T-helper 2 cell (primary cell): ENCODE data around the gene AATK.

Source experiments
- DNase-seq, 5 experiments: peaks; one replicate each; pipeline versions ENCODE4 v3.0.0 to v3.0.0-alpha.2; 2012 to 2022

The AATK gene

DNA sequence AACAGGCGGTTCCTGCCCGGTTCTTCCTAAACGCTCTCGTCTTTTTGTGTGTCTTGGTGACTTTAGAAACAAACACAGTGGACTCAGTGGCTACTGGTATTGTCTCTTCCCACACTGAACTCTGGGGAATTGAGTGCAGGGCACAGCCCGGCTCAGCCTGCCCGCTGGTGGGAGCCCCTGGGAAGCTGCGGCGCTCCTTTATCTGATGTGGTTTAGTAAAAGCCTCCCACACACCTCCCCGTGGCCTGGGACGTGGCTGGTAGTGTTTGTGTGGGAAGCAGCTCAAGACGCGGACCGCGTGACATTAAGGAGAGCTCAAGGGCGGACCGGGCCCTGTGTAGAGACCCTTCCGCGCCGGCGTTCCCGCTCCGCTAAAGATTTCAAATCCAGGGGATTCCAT, 56.1 kb downstream of the AATK start:
- DNase-seq: no peak

DNA sequence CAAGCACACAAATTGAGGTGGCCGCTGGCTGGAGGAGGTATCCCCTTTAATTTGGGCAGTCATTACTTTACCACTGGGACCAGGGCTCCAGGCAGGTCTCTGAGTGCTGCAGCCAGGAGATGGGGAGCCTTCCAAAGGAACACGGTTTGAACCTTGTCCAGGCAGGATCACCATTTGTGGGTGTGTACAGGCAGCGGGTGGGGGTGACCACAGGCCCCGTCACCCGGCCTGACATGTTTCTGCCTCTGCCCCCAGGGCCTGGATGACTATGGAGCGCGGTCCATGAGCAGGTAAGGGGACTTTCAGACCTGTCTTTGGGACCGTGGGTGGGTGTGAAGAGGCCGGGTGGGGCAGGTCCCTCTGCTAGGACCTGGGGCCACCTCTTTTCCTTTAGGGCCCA, 57.8 kb downstream of the AATK start:
- no peak for DNase-seq

DNA sequence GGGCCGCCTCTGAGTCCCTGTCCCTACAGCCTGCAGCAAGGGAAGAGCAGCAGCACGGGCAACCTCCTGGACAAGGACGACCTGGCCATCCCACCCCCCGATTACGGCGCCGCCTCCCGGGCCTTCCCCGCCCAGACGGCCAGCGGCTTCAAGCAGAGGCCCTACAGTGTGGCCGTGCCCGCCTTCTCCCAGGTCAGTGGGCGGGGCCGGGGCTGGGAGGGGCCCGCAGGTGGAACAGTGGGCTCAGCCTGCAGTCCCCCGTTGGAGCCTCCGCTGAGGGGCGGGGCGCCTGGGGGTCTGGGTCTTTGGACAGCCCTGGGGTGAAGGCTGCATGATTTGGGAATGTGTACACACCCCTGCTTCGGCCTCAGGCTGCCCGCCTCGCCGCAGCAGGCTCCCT, 59.3 kb downstream of the AATK start:
- DNase-seq: no peak

DNA sequence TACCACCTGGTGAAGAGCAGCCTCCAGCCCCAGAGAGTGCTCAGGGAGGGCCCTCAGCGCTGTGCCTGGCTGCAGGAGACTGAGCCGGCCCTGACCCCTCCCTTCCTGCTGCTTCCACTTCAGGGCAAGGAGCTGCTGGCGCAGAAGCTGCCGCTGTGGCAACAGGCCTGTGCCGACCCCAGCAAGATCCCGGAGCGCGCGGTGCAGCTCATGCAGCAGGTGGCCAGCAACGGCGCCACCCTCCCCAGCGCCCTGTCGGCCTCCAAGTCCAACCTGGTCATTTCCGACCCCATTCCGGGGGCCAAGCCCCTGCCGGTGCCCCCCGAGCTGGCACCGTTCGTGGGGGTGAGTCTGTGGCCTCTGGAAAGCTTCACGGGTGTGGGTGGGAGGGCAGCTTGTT, 62.6 kb downstream of the AATK start:
- no peak for DNase-seq

DNA sequence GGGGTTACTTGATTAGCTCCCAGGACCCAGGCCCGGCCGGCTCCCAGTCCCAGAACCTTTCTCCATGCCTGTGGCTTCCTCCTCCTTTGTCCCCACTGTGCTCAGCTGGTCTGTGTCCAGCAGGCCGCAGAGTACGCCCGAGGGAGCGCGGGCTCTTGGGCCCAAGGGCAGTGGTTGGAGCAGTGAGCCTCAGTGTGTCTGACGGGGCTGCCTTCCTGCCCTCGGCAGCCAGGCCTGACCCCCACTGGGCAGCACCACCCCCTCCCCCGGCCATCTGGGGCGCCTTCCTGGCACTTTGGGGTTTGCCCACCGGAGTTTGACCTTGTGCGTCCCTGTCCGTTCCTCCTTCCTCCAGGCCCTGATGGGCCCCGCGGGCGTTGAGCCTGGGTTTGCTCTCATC, 63.2 kb downstream of the AATK start:
- no peak for DNase-seq

DNA sequence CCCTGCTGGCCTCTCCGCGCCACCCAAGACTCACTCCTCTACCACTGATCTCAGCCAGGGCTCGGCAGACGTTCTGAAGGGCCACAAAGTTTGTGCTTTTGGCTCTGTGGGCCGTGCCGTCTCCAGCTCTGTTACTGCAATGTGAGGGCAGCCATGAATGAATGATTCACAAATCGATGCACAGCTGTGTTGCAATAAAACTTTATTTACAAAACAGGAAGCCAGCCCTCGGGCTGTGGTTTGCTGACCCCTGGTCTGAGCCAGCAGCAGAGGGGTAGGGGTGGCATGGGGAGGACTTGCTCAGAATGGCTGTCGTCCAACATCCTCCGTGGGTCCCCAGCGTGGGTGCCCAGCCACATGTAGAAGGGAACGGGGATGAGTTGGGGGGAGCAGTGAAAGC, 63.7 kb downstream of the AATK start:
- no peak for DNase-seq

DNA sequence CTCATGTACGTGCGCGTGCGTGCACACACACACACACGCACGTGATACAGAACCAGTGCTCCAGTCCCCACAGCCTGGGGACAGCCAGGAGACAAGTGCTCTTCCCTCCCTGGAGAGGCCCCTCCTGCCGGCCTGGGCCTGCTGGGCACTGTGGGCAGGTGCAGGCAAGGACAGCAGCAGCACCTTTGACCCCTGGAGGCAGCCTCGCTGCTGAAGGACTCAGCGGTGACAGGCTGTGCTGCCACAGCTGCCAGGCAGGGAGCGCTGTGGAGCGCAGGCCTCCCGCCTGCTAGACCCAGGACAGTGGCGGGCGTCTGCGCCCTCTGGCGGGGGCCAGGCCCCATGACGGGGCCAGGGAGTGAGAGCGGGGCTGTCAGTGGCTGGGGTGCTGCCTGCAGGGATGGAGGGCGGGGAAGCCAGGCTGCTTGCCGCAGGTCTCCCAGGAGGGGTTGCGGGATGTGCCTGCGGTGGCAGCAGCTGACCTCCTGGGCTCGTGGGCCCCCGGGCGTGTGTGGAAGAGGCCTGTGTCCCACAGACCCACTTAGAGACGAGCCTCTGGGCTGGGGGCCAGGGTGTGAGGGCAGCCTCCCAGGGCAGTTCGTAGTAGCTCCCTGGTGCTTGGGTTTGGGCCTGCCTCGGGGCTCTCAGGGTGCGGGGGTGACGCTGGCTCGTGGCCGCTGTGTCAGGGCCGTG, 64.3 kb downstream of the AATK start:
- DNase-seq: peak; percentile 78 to 85 (median 81)

DNA sequence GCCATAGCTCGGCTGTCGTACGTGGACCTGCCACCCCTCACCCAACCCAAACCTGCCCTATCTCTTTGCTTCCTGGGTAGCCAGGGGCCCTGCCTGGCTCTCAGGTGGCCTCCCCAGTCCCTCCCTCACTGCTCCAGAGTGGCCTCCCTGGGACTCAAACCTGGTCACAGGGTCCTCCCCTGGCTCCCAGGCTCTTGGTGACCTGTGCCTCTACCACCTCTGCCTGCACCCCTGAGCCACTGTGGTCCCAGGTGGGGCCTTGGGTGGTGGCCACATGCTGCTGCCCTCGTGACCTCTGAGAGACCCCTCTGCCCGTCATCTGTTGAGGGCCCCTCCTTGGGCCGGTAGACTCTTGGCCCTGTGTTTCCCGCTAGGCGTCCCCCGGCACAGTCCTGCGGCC, 65.4 kb downstream of the AATK start:
- DNase-seq: no peak

DNA sequence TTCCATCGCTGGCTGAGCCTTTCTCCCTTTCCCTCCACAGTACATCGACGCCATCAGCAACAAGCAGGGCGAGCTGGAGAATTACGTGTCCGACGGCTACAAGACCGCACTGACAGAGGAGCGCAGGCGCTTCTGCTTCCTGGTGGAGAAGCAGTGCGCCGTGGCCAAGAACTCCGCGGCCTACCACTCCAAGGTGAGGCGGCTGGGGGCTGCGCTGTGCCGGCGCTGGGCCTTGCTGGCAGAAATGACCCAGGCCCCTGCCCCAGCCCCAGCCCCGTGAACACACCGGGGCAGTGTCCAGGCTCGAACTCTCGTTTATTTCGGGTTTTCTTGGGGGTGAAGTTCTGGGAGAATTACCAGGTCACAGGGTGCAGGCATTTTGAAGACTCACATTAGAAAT, 66.1 kb downstream of the AATK start:
- DNase-seq: no peak

DNA sequence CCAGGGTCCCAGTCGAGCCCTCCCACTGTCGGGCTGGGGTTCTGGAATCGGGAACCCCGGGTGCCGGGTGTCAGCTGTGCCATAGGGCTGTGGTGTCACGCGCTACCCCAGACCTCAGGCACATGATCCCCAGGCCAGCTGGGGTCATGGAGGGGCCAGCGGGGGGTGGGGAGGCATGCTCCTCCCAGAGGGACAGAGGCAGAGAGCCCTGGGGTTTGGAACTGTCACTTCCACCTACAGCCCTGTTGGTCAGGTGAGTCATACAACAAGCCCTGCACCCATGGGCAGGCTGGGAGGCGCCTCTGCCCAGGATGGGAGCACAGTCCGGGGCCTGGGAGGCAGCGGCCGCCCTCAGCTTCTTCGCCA, 68.1 kb downstream of the AATK start:
- DNase-seq: no peak

DNA sequence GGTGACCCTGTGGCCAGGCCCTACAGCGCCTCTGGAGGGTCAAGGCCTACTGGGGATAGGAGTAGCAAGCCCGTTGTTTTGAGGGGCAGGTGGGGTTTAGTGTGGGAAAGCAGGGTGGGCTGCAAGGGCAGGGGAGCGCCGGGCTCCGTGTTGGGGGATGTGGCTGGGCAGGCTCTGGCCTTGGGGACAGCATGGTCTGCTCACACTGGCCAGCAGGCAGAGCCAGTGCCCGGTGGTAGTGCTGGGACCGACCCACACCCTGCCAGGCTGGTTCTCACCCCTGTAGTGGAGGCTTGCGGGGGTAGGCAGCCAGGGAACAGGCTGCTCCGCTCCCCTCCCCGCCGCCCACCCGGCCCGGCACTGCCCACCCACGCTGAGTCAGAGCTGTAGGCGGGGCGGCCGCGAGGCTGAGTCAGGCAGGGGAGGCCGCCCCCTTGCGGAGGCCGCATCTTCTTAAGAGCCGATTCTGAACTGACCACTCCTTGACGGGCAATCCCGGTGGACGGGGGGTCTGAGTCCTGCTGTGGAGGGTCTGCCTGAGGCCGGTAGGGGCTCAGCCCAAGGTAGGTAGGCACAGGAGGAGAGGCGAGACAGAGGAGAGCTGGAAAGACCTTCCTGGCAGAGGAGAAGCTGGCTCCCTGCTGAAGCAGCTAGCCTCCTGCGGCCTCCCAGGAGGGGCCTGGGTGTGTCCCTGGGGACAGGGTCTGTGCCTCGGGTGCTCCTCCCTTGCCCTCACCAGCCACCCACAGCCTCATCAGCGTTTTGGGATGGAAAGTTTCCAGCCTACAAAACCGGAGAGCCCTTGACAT, 68.7 kb downstream of the AATK start:
- DNase-seq: peak in 2 of 5 experiments; percentile 24

DNA sequence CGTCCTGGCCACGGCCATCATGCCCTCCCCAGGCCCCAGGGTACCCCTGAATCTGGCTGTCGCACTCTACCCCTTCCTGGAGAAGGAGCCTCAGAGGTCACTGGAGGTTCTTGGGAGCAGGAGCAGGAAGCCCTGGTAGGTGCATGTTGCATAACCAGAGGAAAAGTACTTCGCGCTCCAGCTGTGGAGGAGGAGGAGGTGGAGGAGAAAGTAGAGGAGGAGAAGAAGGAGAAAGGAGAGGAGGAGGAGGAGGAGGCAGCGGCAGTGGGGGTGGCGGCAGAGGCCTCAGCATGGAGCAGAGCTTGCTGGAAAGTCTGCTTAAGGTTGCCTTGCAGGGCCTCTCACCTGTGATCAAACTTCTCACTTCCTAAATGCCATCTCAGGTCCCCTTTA, 69.3 kb downstream of the AATK start:
- no peak for DNase-seq

DNA sequence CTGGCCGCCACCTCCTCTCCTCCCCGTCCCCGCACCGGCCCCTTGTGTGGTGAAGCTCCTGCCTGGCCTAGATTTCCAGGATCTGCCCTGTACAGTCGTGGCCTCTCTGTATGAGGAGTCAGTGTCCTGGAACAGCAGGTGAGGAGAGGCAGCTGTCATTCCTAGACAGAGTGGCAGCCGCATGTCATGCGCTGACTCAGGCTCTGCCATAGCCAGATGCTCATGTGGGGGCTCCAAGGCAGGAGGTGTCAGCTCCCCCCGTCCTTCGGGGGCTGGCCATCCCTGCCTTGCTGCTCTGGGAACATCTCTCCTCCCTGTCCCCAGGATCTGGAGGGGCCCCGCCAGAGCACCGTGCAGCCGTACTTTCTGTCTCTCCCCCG, 70.6 kb downstream of the AATK start:
- peak in 1 of 5 experiments; percentile 16 for DNase-seq

DNA sequence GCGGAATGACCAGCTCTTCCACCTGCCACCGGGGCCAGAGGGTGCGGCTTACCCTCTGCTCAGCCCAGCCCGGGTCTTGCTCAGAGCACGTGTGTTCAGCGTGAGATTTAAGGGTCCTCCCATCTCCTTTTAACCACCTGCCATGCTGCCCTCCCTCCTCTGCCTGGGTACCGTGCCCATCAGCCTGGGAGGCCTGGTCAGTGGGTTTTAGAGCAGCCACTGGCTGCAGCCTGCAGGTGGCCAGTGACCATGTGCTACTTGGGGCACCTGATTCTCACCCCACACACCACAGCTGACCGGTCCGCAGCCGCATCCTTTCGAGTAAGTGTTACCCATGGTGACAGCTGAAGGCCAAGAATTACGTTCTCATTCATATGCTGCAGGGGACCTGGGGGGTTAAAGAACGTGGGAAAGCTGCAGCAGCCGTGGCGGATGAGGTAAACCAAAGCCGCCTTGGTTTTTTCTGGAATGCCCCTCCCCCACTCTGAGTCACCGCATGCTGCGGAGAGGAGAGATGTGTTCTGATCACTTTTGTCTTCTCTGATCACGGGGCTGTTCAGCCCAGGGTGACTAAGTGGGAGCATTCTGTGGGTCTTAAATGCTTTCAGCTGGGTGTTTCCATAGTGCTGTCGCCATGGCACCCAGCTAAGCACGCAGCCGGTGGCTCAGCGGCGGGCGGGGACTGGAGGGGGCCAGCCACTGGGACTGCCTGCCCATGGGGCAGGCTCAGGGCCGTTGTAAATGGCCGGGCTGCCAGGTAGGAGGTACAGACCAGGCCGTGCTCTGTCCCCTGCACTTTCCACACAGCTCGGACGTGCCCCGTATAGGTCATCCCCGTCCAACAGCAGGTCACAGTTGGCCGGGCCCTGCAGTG, 71.3 kb downstream of the AATK start:
- DNase-seq: peak; percentile 28 to 91 (median 86)

DNA sequence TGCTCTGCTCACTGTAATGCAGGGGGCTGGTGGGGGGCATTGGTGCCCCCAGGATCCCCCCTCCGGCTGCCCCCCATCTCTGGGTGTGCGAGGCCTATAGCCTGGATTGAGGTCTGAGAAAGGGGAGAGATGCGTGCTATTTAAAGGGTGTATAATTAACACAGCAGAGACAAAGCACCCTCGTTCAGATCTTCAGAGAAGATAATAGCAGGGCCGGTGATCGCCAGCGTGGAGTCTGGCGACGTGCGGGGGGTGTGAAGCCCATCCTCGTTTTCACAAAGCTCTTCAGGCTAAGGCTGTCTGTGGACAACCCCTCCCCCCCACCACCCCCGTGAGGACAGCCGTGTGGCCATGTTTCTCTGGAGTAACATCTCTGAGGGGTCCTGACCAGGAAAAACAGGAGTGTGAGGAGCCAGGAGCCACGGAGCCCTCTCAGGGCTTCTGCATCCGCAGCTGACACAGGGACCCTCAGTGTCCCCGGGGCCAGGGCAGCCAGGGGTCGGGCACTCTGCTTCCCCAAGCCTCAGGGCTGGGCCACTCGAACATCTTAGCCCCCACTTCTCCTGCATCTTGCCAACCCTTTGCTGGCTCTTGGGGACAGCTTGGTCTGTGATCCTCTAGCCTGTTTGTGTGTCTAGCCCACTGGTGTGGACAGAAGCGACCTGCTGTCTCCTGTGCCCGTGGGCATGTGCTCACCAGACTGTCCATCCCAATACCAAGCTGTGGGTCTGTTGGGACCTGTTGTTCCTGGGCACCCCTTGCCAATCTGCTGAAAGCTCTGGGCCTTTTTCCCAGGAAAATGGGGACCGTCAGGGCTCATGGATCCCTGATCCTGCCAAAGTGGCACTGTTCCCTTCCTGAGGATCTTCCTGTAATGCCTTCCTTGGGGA, 72.2 kb downstream of the AATK start:
- no peak for DNase-seq

DNA sequence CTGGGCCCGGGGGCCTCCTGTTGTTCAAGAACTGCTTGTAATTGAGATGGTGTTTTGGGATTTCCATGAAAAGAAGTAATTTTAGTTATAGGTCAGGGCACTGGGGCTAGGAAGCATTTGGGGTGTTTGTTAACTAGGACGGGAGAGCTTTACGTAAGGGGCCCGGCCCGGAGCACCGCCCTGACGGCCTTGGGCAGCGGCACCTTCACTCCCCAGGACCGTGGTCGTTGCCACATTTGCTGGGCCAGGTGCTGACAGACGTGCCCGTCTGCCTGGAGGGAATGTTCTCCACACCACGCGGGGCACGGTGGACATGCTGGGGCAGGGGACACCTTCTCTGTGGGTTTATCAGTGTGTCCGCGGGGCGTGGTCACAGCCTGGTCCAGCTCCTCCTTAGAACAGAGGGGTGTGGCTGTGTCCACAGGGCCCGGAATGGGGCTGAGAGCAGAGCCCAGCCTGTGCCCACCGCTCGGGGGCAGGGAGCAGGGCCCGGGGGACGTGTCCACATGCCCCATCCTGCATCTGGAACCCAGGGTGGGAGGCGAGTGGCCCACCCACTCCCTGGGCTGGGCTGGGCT, 73.4 kb downstream of the AATK start:
- DNase-seq: no peak

DNA sequence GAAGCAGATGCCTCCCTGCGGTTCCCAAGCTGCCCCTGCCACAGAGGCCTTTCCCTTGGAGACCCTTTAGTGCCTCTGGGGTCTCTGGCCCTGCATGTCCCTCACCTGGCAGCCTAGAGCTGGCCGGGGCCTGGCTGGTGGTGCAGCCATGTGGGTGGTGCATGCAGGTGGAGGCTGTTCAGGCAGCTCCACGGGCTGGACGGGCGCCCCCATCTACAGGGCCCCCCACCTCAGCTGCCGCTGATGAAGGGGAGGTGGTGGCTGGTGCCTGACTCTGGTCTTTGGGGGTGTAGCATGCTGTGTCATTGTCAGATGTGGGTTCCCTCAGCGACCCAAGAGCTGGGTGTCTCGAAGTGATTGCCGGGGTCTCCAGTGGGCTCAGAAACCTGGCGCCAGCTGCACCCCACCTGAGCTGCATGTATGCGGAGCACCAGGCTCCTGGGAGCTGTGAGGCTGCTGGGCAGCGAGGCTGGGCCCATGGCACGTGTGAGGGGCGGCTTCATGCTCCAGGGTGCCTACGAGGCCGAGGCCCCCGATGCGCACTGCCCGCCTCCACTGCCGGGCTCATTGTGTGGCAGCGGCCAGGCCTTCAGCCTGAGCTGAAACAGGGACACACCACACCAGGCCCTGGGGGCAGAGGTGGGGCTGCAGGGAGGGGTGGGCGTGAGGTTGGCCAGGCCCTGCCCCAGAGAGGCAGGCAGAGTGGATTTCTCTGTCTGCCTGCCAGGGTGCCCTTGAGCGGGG, 74.1 kb downstream of the AATK start:
- DNase-seq: no peak

DNA sequence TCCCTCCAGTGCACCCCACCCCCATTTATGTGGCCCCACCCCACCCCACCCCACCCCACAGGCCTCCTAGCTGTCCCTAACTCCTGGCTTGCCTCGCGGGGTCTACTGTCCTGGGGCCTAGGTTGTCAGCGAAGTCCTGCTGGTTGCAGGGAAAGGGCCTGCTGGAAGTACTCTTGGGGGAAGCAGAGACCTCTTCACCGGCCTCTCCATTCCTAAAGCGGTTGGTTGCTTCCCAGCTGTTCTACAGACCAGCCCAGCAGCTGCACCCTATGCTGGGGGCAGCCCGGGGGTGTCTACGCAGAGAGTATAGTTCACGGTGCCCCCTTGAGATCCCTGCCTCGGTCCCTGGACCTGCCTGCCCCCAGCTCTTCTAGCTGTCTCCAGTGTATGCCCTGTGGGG, 74.9 kb downstream of the AATK start:
- DNase-seq: no peak

DNA sequence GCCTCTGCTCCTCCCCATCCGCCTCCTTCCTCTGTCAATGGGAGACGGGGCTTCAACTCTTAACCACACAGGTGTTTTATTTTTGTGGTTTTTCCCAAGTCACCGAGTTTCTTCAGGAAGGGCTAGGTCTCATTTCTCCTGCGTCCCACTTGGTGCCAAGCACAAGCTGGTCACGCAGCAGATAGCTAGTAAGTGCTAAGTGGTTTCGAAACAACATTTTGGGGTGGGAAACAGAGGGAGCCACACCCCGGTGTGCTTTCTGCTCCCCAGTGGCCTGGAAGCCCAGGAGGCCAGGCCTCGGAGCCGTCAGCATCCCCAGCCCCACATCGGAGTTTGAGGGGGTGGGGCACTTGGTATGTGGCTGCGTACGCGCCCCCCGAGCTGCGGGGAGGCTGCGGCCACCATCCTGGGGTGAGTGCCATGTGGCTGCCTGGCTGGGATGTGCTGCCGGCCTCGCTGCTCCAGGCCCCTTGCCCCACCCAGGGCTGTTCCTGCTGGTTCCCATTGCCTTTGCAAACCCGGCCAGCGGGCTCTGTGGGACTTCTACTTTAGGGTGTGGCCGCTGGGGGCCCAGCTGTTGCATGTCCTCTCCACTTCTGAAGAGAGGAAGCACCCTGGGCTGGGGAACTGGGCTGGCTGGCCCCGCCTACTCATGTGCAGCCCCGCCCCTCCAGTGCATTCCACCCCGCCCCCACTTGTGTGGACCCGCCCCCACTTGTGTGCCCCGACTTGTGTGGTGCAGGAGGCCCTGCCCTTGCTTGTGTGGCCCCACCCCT, 75.5 kb downstream of the AATK start:
- DNase-seq: peak in 1 of 5 experiments; percentile 17

DNA sequence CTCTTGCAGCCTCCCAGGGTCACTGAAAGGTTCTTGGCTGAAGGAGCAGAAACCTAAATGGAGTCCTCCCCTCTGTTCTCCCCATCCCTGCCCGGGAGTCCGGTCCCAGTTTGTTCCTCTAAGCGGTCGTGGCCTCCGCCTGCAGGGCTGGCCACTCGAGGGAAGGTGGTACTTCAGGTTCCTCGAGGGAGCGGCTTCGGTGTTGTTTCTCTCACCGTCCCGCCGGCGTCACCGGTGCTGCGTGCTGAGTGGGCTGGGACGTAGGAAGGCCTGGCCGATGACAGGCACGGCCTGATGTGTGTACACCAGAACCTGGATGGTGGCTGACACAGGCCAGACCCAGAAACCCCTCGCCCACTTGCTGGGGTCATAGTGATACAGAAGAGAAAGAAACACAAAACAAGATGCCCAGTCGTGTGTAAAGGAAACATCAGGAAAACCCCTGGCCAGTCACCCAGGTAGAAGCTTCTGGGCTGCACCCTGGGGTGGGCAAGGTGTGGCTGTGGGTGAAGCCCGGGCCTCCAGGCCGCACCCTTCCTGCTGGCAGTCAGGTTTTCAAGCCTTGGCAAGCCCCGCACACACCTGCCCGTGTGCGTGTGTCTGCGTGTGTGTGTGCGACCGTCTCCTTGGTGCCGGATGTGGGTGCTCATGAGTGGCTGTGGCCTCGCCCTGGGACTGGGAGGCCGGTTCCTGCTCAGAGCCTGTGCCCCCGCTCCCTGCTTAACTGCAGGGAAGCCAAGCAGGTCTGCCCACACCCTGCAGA, 79.1 kb downstream of the AATK start:
- peak in 1 of 5 experiments; percentile 25 for DNase-seq
